ENCODE results near the gene WNK2.

- TF ChIP-seq EZH2 (IDR thresholded peaks at IDR 0.05) = no peak
- TF ChIP-seq, protein P1, sequence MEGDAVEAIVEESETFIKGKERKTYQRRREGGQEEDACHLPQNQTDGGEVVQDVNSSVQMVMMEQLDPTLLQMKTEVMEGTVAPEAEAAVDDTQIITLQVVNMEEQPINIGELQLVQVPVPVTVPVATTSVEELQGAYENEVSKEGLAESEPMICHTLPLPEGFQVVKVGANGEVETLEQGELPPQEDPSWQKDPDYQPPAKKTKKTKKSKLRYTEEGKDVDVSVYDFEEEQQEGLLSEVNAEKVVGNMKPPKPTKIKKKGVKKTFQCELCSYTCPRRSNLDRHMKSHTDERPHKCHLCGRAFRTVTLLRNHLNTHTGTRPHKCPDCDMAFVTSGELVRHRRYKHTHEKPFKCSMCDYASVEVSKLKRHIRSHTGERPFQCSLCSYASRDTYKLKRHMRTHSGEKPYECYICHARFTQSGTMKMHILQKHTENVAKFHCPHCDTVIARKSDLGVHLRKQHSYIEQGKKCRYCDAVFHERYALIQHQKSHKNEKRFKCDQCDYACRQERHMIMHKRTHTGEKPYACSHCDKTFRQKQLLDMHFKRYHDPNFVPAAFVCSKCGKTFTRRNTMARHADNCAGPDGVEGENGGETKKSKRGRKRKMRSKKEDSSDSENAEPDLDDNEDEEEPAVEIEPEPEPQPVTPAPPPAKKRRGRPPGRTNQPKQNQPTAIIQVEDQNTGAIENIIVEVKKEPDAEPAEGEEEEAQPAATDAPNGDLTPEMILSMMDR (IDR thresholded peaks at IDR 0.05) = no peak
- no peak for TF ChIP-seq EZH2phosphoT487 (IDR thresholded peaks at IDR 0.05)
Measured at GRCh38 chr9:93340091-93340490, 156.2 kb downstream of the WNK2 start.

Data from neural progenitor cell (in vitro differentiated cells).